Measurements from ENCODE around the gene AFF3.

Gene AFF3

GRCh38 chr2:99851811-99852210, 290.6 kb downstream of the AFF3 start:
- DNase-seq = no peak

- no peak for DNase-seq
Observed at GRCh38 chr2:99851089-99851488, 291.3 kb downstream of the AFF3 start.

- DNase-seq = no peak
Observed at GRCh38 chr2:99850084-99850710, 292.2 kb downstream of the AFF3 start.

DNA sequence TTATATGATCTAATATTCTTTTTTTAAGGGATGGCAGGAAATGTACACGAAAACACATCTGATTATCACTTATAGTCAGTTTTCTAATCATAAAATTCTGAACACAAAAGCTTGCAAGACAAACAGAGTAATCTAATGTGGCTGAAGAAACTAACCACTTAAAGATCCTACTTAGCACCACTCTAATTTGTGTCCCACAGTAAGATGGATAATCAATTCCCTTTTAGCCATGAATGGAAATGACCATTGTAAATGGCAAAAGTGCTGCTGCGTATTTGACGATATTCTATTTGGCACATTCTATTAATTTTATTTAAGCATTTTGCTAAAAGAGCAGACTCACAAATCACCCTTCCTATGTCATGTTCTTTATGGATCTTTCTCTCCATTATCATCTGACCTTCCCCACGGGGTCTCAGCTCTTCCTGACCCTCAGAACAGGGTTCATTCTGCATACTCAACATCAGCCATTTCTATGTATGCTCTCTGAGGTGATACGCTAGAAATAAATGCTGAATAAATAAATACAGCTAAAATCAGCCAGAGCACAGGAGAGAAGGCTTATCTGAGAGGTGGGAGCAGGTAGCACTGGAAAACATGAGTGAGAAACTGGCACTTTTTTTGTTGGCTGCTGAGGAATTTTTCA, 295.8 kb downstream of the AFF3 start:
- no peak for DNase-seq

- DNase-seq = no peak
Observed at GRCh38 chr2:99845296-99845695, 297.1 kb downstream of the AFF3 start.

DNA sequence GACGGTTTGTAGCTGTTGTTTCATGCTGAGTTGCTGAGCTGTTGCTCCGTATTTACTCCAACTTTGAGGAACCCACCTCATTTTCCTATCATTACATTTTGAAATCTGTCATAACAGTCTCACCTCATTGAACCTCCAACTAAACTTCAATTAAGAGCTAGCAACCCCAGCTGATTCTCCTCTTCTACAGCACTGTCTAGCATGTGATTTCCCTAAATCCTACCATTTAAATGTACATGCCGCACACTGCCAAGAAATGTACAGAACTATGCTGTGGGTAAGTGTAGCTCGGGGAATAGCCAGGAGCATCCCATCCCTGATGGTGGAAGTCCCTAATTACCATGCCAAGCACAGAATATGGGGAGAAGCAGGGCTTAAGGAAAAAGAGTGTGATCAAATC, 299.9 kb downstream of the AFF3 start:
- DNase-seq = no peak

GRCh38 chr2:99841749-99842148, 300.6 kb downstream of the AFF3 start:
- no peak for DNase-seq

DNA sequence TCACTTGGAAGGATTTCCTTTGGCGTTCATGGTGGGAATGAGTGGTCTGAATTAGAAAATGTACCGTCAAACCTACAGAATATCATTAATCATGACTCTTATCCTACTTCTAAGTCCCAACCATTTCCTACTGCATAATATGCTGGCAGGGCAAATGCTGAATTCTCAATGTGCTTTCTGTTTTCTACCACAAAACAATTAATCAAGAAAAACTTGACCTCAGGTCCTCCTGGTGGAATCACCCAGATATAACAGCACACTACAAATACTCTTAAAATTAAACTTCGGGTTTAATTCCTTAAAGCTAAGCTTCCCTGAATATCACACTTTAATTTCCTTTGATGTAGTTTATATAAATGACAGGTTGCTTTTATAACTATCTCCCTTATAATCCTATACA, 301.6 kb downstream of the AFF3 start:
- DNase-seq = no peak

GRCh38 chr2:99836690-99837605, 305.4 kb downstream of the AFF3 start:
- DNase-seq = no peak

GRCh38 chr2:99834426-99834825, 308.0 kb downstream of the AFF3 start:
- DNase-seq = no peak

DNA sequence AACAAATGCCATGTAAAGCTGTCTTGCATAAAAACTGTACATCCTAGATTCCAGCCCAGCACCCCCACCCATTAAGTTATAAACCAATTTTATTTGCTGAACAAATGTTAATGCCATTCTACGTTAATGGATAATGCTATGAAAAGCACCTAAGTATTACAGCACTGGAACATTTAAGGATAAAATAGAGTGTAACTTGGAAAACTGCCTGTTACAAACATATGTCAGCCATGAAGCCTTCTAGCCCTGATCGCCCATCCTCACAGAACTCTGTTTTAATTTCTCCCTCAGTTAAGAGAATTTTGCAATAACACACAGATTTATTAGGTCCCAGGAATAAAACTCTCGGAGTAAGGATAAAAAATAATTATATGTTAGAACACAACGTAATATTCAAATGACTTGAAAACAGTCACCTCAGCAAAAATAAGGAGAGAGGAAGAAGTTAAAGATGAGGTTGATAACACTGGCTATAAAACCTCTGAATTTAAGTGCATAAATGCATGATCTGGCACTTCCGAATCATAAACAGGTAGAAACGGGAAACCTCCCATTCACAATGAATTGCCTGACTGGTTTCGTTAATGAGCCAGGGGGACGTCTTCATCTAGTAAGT, 308.7 kb downstream of the AFF3 start:
- no peak for DNase-seq

GRCh38 chr2:99832926-99833325, 309.5 kb downstream of the AFF3 start:
- no peak for DNase-seq

DNA sequence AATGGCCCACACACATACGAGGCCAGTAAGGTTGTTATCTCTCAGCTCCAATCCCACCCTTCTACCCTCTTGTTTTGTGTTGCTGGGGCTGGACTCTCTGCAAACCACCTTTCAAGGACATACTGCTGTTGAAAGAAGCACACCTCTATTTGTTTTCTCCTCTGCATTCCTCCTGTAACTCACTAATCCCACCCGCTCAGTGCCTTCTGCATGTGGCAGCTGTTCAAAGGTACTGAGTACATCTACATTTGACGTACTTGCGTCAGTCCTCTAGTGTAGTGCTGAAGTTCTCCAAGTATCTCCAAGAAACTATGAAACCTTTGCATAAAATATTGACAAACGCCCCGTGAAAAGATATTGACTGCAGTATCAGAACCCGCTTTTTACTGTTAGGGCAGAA, 310.6 kb downstream of the AFF3 start:
- no peak for DNase-seq

DNA sequence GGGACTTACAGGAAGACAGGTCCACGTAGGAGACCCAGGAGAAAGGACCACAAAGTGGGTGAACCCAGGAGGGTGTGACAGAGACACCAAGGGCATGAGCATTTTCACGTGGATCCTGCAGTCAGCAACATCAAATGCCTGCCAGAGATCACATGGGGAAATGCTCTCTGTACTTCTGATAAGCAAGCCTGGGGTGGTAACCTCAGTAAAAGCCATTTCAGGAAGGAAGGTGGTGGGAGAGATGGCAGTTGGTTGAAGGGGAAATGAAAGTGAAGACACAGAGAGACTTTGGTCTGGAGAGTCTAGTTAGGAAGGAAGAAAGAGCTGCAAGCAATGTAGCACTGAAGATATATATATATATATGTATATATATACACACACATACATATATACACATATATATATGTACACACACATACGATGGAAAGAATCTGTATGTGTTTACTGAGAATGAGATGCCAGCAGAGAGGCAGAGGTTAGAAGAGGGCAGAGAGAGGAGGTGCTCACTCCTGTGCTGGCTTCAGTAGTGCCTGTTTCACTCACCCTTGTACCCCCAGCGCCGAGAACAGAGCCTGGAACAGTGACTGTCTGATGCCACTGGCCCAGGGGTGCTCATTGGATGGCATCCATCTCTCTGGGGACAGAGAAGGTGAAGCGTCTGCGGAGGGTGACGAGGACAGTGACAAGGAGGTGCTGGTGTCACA, 314.9 kb downstream of the AFF3 start:
- DNase-seq = no peak

GRCh38 chr2:99825630-99826029, 316.8 kb downstream of the AFF3 start:
- DNase-seq = no peak

GRCh38 chr2:99824758-99825157, 317.6 kb downstream of the AFF3 start:
- DNase-seq = no peak

DNA sequence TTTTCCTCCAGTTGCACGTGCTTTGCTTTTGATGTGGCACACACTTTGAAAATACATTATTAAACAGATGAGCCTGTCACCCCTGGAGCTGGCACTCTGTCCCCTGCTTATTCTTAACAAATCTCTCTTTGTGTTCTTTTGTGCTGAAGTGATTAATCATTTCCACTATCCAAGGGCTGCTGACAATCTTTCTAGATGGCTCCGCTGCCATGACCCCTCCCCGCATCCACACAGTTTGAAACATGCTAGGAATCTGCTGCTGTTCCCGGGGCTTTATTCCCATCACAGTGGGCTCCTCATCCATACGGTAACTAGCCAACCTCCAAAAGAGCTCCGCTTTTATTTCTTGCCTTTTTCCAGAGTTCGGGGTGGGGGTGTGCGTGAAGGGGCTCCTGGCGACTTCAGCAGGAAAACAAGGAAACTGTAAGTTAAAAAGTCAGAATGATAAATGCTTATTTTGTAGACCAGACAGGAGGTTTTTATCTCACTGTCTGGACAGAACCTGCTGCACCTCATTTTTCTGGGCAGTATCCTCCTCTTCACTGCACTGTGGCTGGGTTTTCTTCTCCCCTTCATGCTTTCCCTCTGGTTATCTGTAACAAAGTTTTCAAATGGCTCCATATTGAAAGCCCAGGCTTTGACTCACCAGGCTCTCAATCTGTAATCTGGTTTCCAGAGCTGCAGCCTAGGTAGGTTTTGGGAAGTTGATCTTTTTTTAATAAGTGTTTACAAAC, 319.7 kb downstream of the AFF3 start:
- no peak for DNase-seq

DNA sequence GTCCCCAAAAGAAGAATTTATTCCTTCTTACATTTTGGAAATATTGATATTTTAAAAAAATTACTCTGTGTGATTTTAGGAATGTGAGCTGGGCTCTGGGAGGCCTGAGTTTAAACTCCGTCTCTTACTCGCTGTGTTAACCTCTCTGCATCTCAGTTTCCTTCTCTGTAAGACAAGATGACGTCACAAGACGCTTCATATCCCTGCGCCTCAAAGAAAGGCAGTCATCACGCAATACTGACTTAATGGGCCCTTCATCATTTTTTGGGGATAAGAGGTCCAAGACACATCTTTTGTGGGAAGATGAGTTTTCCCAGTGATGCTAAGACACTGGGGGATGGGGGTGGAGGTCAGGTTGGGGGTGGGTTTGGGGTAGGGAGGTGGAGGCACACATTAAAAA, 320.4 kb downstream of the AFF3 start:
- DNase-seq = no peak

- no peak for DNase-seq
Observed at GRCh38 chr2:99821572-99821971, 320.8 kb downstream of the AFF3 start.

DNA sequence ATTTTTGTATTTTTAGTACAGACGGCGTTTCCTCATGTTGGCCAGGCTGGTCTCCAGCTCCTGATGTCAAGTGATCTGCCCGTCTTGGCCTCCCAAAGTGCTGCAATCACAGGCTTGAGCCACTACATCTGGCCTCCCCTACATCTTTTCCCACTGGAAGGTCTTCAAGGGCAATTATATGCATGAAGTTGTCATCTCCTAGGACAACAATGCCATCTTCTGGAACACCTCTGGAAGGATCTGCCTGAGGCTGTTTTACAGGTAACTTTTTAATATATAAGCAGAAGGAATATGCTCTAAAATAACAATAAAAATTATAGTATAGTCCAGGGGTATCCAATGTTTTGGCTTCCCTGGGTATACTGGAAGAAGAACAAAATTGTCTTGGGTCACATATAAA, 321.4 kb downstream of the AFF3 start:
- no peak for DNase-seq

DNA sequence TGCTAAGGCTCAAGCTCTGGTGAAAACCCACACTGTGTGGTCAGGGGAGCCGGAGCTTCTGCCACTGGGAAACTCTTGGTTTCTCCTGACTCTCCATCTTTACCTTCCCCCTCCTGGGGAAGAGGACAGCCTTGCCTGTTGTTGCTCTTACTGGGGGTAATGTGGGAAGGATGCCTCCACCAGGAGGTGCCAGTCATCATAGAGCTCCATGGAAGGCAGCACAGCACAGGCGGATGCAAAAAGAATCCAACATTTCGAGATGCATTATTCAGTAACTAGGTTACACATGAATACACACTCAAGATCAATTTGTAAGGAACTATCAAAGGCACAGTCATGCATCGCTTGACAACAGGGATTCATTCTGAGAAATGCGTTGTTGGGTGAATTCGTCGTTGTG, 322.6 kb downstream of the AFF3 start:
- DNase-seq = no peak

GRCh38 chr2:99818842-99819241, 323.5 kb downstream of the AFF3 start:
- no peak for DNase-seq

All from NK-92 treated with Interleukin-12 subunit alpha and Interleukin-12 subunit beta, amount 100 ng/mL, for 24 hours (cell line).